Dermis blood vessel endothelial cell (primary cell): Measurements from ENCODE around the gene C1QL2. TPM values are rescaled to one million over a fixed set of nuclear protein-coding genes. Genes with fewer than 3 reads are reported as not detected.

Experiments used
- DNase-seq: peaks from one replicate; pipeline ENCODE4 v3.0.0; 2010
- total RNA-seq: library from RNA; depleted of rRNA; stranded (reverse); fragments of >200 nt; gene quantifications from 2 replicates; pipeline ENCODE4 v1.2.3, GENCODE V29; 2014

C1QL2 gene
- total RNA-seq = not detected in 2 replicates

DNA sequence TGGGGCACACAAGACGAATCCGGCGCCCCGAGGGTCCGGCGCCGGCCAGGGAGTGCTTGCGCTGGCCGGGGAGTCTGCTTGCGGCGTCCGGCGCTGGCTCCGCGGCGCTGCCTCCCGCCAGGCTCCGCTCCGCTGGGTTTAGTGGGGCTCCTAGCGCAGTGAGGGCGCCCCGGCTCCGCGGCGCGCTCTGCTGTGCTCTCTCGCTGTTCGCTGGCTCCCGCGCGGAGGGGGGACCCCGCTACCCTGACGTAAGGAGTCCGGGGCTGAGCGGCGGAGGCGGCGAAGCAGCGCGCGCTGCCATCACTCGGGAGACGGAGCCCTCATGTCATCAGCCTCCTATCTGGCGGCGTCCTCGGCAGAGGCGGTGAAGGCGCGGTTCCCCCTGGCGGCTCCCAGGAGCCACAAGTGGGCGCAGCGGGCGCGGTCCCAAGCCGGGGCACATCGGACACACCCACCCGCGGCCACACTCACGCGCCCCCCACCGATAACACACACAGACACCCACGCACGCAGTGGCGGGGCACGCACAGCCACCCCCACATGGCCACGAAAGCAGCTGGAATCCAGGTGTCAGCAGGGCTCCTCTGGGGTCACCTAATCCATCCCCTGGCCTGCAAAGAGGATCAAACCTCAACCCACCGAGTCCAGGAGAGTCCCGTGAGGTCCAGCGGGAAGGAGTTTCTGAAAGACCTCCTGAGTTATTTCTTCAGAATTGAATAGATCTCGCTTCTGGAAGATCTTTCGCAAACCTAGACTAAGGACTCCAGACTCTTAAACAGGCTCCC, at the start of gene C1QL2:
C1QL2 (minus strand) TSS at position 189 of the 785 bp plus-strand sequence. CDS start 482 bp downstream, outside the sequence.
- no peak for DNase-seq

- no peak for DNase-seq
These were observed 48.9 kb upstream of the C1QL2 start for GRCh38 chr2:119207447-119207846.

DNA sequence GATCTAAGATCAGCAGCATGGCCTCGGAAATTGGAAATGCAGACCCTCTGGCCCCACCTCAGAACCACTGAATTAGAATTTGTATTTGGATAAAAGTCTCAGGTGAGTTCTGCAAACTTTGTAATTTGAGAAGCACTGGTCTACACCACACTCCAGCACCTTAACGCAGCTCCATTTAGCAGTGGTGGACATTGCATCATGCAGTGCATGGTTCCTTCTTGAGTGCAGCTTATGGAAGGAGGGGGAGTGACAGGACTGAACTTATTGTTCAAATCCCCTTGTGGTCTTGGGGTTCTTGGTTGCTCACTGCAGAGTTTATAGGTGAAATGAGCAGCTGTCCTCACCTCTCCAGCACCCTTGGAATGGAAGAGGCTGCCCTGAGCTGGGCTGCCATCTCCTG, 47.6 kb upstream of the C1QL2 start:
- DNase-seq = no peak

- no peak for DNase-seq
These were observed 46.6 kb upstream of the C1QL2 start for GRCh38 chr2:119205001-119205706.

- no peak for DNase-seq
These were observed 46.0 kb upstream of the C1QL2 start for GRCh38 chr2:119204525-119204924.

- no peak for DNase-seq
These were observed 44.2 kb upstream of the C1QL2 start for GRCh38 chr2:119202610-119203310.

DNA sequence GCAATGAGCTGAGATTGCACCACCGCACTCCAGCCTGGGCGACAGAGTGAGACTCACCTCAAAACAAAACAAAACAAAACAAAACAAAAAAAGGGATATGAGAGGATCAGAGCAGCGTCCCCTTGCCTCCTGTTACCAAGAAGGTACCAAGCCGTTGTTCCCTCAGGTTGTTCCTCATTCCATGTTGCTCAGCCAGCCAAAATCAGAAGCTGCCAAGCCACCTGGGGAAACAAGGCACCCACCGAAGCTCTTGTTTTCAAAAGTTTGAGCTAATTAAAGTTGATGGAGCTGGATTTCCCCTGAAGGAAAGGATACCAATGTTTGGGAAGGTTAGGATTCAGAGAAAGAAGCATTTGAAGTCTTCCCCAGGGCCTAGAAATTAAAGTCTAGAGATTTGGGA, 43.3 kb upstream of the C1QL2 start:
- DNase-seq = no peak

GRCh38 chr2:119198240-119198840, 39.8 kb upstream of the C1QL2 start:
- no peak for DNase-seq

DNA sequence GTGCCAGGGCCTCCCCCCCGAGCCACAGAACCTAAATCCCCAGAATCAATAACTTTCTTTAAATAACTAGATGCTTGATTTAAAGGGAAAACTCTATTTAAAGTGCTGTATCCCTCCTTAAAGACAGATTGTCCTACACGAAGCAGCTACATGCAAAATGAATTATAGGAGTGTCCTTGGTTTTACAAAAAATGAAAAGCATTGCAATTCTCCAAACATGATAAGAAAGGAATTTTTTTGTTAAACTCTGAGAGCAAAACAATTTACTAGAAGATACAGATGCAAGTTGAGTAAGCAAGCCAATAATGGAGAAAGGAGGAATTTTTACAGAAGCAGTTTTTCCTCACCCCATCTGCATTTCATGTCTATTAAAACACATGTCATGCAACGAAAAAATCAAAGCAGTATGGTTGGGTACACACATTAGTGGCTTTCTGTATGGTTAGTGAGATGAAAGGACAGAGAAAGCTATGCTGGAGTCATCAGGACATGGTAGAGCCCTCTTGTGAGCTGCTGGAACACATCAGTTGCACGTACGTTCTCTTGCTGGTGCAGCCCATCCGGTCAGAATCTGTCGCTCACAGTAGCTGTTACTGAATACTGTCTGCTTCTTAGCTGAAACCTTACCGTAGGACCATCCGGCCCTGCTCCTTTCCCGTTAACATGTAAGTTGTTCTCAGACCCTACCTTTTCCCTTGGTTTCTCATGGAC, 39.1 kb upstream of the C1QL2 start:
- DNase-seq = no peak

- DNase-seq = no peak
These were observed 38.5 kb upstream of the C1QL2 start for GRCh38 chr2:119197126-119197405.

GRCh38 chr2:119196301-119197125, 38.0 kb upstream of the C1QL2 start:
- DNase-seq = peak; percentile 71

GRCh38 chr2:119195887-119196286, 37.3 kb upstream of the C1QL2 start:
- no peak for DNase-seq

GRCh38 chr2:119195001-119195400, 36.5 kb upstream of the C1QL2 start:
- DNase-seq = no peak

- DNase-seq = no peak
These were observed 34.3 kb upstream of the C1QL2 start for GRCh38 chr2:119192893-119193292.

- no peak for DNase-seq
These were observed 32.0 kb upstream of the C1QL2 start for GRCh38 chr2:119190321-119191111.

- no peak for DNase-seq
These were observed 26.0 kb upstream of the C1QL2 start for GRCh38 chr2:119184512-119184911.

DNA sequence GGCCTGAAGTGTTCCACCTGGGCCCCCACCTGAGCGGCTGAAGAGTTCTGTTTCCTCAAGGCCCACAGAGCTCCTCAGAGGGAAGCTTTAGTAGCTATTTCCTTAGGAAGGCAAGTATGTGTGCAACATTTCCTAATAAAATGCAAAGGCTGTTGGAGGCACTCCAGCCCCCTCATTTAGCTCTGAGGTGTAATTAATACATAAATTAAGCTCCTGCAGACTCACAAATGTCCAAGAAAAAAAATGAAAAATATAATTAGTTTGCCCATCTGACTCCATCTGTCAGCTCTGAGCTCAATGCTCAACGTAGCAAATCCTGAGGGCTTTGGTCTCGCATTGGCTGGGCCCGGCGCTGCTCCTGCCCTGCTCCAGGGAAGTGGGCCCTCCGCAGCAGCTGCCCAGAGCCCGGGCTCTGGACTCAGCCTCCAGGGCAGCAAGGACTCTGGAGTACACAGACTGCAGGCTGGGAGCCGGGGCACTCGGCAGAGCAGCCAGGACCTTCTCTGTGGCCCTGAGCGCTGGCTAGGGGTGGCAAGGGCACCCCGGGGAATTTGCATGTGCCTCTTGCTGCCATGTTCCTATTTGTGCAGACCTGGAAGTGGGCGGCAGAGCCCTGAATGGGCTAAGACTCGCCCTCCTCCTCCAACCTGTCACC, 23.4 kb upstream of the C1QL2 start:
- no peak for DNase-seq

GRCh38 chr2:119181391-119181790, 22.8 kb upstream of the C1QL2 start:
- no peak for DNase-seq

- DNase-seq = no peak
These were observed 22.3 kb upstream of the C1QL2 start for GRCh38 chr2:119180892-119181291.

DNA sequence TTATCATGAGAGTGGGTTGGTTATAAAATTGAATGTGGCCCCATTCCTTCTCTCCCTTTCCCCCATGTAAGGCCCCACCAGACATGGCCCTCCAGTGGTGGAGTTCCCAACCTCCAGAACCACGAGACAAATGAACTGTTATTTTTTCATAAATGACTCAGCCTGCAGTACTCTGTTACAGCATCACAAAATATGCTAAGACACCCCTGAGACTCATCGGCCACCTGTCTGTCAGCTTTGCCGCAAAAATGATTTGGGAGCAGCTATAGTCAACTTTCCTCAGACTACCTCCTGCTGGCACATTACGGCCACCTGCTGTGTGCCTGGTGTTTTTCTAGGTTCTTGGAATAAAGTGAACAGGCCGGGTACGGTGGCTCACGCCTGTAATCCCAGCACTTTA, 21.4 kb upstream of the C1QL2 start:
- no peak for DNase-seq
